Measurements from ENCODE around the gene PLCB2.

The PLCB2 gene

GRCh38 chr15:40335938-40336743, 28.4 kb upstream of the PLCB2 start:
- no peak for FAIRE-seq
- DNase-seq (ENCODE audit: insufficient read length, low spot score), result no peak
- no peak for TF ChIP-seq CTCF (IDR thresholded peaks at IDR 0.05; ENCODE audit: insufficient read depth, missing control alignments)

GRCh38 chr15:40334941-40335795, 27.4 kb upstream of the PLCB2 start:
- TF ChIP-seq CTCF (IDR thresholded peaks at IDR 0.05; ENCODE audit: insufficient read depth, missing control alignments), result no peak

GRCh38 chr15:40334541-40334940, 26.8 kb upstream of the PLCB2 start:
- FAIRE-seq, result no peak
- no peak for DNase-seq (ENCODE audit: insufficient read length, low spot score)
- no peak for TF ChIP-seq CTCF (IDR thresholded peaks at IDR 0.05; ENCODE audit: insufficient read depth, missing control alignments)

More at GRCh38 chr15:40334941-40335795, 27.4 kb upstream of the PLCB2 start:
- no peak for FAIRE-seq
- no peak for DNase-seq (ENCODE audit: insufficient read length, low spot score)

- no peak for FAIRE-seq
- no peak for DNase-seq (ENCODE audit: insufficient read length, low spot score)
- no peak for TF ChIP-seq CTCF (IDR thresholded peaks at IDR 0.05; ENCODE audit: insufficient read depth, missing control alignments)
These were observed 26.3 kb upstream of the PLCB2 start for GRCh38 chr15:40333922-40334492.

GRCh38 chr15:40332113-40332781, 24.5 kb upstream of the PLCB2 start:
- DNase-seq (ENCODE audit: insufficient read length, low spot score) (no peak), FAIRE-seq (no peak)
- TF ChIP-seq CTCF (IDR thresholded peaks at IDR 0.05; ENCODE audit: insufficient read depth, missing control alignments), result no peak

- DNase-seq (ENCODE audit: insufficient read length, low spot score) (no peak), FAIRE-seq (no peak)
These were observed 23.9 kb upstream of the PLCB2 start for GRCh38 chr15:40331637-40332036.

More at GRCh38 chr15:40331637-40332036, 23.9 kb upstream of the PLCB2 start:
- no peak for TF ChIP-seq CTCF (IDR thresholded peaks at IDR 0.05; ENCODE audit: insufficient read depth, missing control alignments)

Measured in D721Med (cell line).